Measurements from ENCODE around the gene CELF5. TPM values are rescaled to one million over a fixed set of nuclear protein-coding genes. Genes with fewer than 3 reads are reported as not detected.

The CELF5 gene
- total RNA-seq, 1 donor from 2014 or later, result 1.7 TPM

- Mint-ChIP-seq H3K27ac (peak overlapping the region; percentile 67), H3K27me3 (peaks cover 42% of the 10 kb centered on the region), H3K36me3 (ENCODE audit: insufficient read depth) (no peaks in the 10 kb centered on the region), H3K4me1 (ENCODE audit: low read depth) (no peaks in the 10 kb centered on the region), H3K9me3 (ENCODE audit: low read depth) (no peaks in the 10 kb centered on the region), H3K4me3 (ENCODE audit: low read depth) (no peak overlapping the region)
- no peak for TF ChIP-seq CTCF (IDR thresholded peaks at IDR 0.05; ENCODE audit: unreplicated experiment)
- DNase-seq (ENCODE audit: low spot score, unreplicated experiment), result no peak
Observed at GRCh38 chr19:3282155-3282554, 57.7 kb downstream of the CELF5 start.

- no peak for DNase-seq (ENCODE audit: low spot score, unreplicated experiment)
- TF ChIP-seq CTCF (IDR thresholded peaks at IDR 0.05; ENCODE audit: unreplicated experiment), result no peak
- Mint-ChIP-seq H3K27me3 (peaks cover 40% of the 10 kb centered on the region), H3K36me3 (ENCODE audit: insufficient read depth) (no peaks in the 10 kb centered on the region), H3K4me1 (ENCODE audit: low read depth) (no peaks in the 10 kb centered on the region), H3K27ac (peak overlapping the region; percentile 67), H3K4me3 (ENCODE audit: low read depth) (no peak overlapping the region), H3K9me3 (ENCODE audit: low read depth) (no peaks in the 10 kb centered on the region)
Observed at GRCh38 chr19:3282564-3282963, 58.1 kb downstream of the CELF5 start.

- Mint-ChIP-seq H3K27ac (no peak overlapping the region), H3K9me3 (ENCODE audit: low read depth) (no peaks in the 10 kb centered on the region), H3K4me3 (ENCODE audit: low read depth) (no peak overlapping the region)
Observed at GRCh38 chr19:3283246-3283751, 58.8 kb downstream of the CELF5 start.

GRCh38 chr19:3283886-3284657, 59.6 kb downstream of the CELF5 start:
- no peak overlapping the region for H3K4me3 Mint-ChIP-seq (ENCODE audit: low read depth)
- no peak overlapping the region for H3K27ac Mint-ChIP-seq
- TF ChIP-seq CTCF (IDR thresholded peaks at IDR 0.05; ENCODE audit: unreplicated experiment), result no peak
- H3K4me1 Mint-ChIP-seq (ENCODE audit: low read depth), result no peaks in the 10 kb centered on the region
- no peaks in the 10 kb centered on the region for H3K36me3 Mint-ChIP-seq (ENCODE audit: insufficient read depth)
- peaks cover 37% of the 10 kb centered on the region for H3K27me3 Mint-ChIP-seq
- H3K9me3 Mint-ChIP-seq (ENCODE audit: low read depth), result no peaks in the 10 kb centered on the region
- DNase-seq (ENCODE audit: low spot score, unreplicated experiment), result no peak

More at GRCh38 chr19:3283246-3283751, 58.8 kb downstream of the CELF5 start:
- no peak for DNase-seq (ENCODE audit: low spot score, unreplicated experiment)
- no peaks in the 10 kb centered on the region for H3K4me1 Mint-ChIP-seq (ENCODE audit: low read depth)
- peaks cover 38% of the 10 kb centered on the region for H3K27me3 Mint-ChIP-seq
- no peaks in the 10 kb centered on the region for H3K36me3 Mint-ChIP-seq (ENCODE audit: insufficient read depth)
- no peak for TF ChIP-seq CTCF (IDR thresholded peaks at IDR 0.05; ENCODE audit: unreplicated experiment)

GRCh38 chr19:3284759-3285646, 60.5 kb downstream of the CELF5 start:
- H3K9me3 Mint-ChIP-seq (ENCODE audit: low read depth), result no peaks in the 10 kb centered on the region

More at GRCh38 chr19:3284759-3285646, 60.5 kb downstream of the CELF5 start:
- Mint-ChIP-seq H3K4me3 (ENCODE audit: low read depth) (peak overlapping the region; percentile 72), H3K27ac (peak overlapping the region; percentile 91), H3K36me3 (ENCODE audit: insufficient read depth) (no peaks in the 10 kb centered on the region), H3K4me1 (ENCODE audit: low read depth) (no peaks in the 10 kb centered on the region), H3K27me3 (peaks cover 36% of the 10 kb centered on the region)
- TF ChIP-seq CTCF (IDR thresholded peaks at IDR 0.05; ENCODE audit: unreplicated experiment), result no peak
- peak; percentile 77 for DNase-seq (ENCODE audit: low spot score, unreplicated experiment)

Data from progenitor cell of endocrine pancreas (in vitro differentiated cells).